ENCODE data around the gene DTWD1.

- TF ChIP-seq POLR2AphosphoS5 (IDR thresholded peaks at IDR 0.05) (no peak), POLR2A (IDR thresholded peaks at IDR 0.05) (no peak)
- TF ChIP-seq, protein P1, sequence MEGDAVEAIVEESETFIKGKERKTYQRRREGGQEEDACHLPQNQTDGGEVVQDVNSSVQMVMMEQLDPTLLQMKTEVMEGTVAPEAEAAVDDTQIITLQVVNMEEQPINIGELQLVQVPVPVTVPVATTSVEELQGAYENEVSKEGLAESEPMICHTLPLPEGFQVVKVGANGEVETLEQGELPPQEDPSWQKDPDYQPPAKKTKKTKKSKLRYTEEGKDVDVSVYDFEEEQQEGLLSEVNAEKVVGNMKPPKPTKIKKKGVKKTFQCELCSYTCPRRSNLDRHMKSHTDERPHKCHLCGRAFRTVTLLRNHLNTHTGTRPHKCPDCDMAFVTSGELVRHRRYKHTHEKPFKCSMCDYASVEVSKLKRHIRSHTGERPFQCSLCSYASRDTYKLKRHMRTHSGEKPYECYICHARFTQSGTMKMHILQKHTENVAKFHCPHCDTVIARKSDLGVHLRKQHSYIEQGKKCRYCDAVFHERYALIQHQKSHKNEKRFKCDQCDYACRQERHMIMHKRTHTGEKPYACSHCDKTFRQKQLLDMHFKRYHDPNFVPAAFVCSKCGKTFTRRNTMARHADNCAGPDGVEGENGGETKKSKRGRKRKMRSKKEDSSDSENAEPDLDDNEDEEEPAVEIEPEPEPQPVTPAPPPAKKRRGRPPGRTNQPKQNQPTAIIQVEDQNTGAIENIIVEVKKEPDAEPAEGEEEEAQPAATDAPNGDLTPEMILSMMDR (IDR thresholded peaks at IDR 0.05), result no peak
These were observed 72.7 kb downstream of the DTWD1 start for GRCh38 chr15:49693498-49693897.
